WI38 (cell line): ENCODE measurements around the gene HOXD3.

ENCODE experiments used
- H3K4me3 ChIP-seq: 2 replicates; pipeline ENCODE4 v1.5.1; 2011; ENCODE audit warnings: low read depth, mild to moderate bottlenecking, control low read depth, low read length
- CTCF ChIP-seq: IDR thresholded peaks from 2 replicates; pipeline ENCODE4 v1.5.1; 2012; ENCODE audit warnings: low read depth, mild to moderate bottlenecking, control low read depth, low read length

Gene HOXD3

GRCh38 chr2:176155356-176156044 lies 1.6 kb upstream of the HOXD3 start:
- no peak overlapping the region for H3K4me3 ChIP-seq
- no peak for TF ChIP-seq CTCF

- no peak for TF ChIP-seq CTCF
- no peak overlapping the region for H3K4me3 ChIP-seq
Measured at GRCh38 chr2:176156301-176156806, 753 bp upstream of the HOXD3 start.

GRCh38 chr2:176157499-176158185 lies 535 bp downstream of the HOXD3 start:
- no peak for TF ChIP-seq CTCF
- no peak overlapping the region for H3K4me3 ChIP-seq

GRCh38 chr2:176158186-176158591 lies 1.1 kb downstream of the HOXD3 start:
- no peak overlapping the region for H3K4me3 ChIP-seq
- no peak for TF ChIP-seq CTCF

- H3K4me3 ChIP-seq, result no peak overlapping the region
- TF ChIP-seq CTCF, result no peak
Measured at GRCh38 chr2:176158855-176159662, 2.0 kb downstream of the HOXD3 start.

GRCh38 chr2:176159663-176160250 lies 2.6 kb downstream of the HOXD3 start:
- no peak for TF ChIP-seq CTCF
- no peak overlapping the region for H3K4me3 ChIP-seq
